Endothelial cell of umbilical vein (primary cell): ENCODE data around the gene REEP1. TPM values are rescaled to one million over a fixed set of nuclear protein-coding genes. Genes with fewer than 3 reads are reported as not detected.

Experiments used
- BruUV-seq: library from RNA; stranded (reverse); fragments of 400-500 nt; replicated peaks from 2 replicates; lab custom pipeline; 2021; lab: Mats Ljungman, UMichigan
- CTCF ChIA-PET: fragments of 300-600, 350-600 bp; sonication (Branson Sonifier 250); formaldehyde crosslinking; loops from one replicate; lab custom pipeline; 2021; ENCODE audit warnings: antibody characterized with exemption, inconsistent platforms; lab: Charles Lee
- POLR2A ChIA-PET: fragments of 300-600, 350-600 bp; sonication (Branson Sonifier 250); formaldehyde crosslinking; loops from one replicate; lab custom pipeline; 2021; ENCODE audit warnings: antibody characterized with exemption, inconsistent platforms; lab: Charles Lee
- DNase-seq: peaks from one replicate; pipeline ENCODE4 v3.0.0-alpha.2; 2011; ENCODE audit warnings: low read depth, low spot score
- FAIRE-seq: peaks from 2 replicates; lab custom pipeline; 2011; peaks lifted over from hg19 to GRCh38; lab: Jason Lieb, UNC
- H2AFZ ChIP-seq: 2 replicates; pipeline ENCODE4 v1.6.0; 2012; ENCODE audit warnings: low read depth, low read length, control low read depth, inconsistent platforms
- H3K27ac ChIP-seq: 2 replicates; pipeline ENCODE4 v1.5.1; 2011; ENCODE audit warnings: low read depth, mild to moderate bottlenecking, control low read depth, low read length, moderate library complexity; ENCODE audit not compliant: insufficient read depth
- H3K27me3 ChIP-seq, 2 experiments: 2 replicates each; pipeline versions ENCODE4 v1.6.0 to v1.6.1; 2011; ENCODE audit warnings: low read length in 2 of 2, mixed read lengths in 1 of 2; ENCODE audit not compliant: control insufficient read depth in 2 of 2, insufficient read depth in 2 of 2
- H3K36me3 ChIP-seq, 2 experiments: 2 replicates in 1 of 2; 3 replicates in 1 of 2; pipeline ENCODE4 v1.5.1; 2011; ENCODE audit warnings: low read length in 2 of 2, mild to moderate bottlenecking in 1 of 2, moderate library complexity in 1 of 2; ENCODE audit not compliant: control insufficient read depth in 2 of 2, insufficient read depth in 2 of 2; ENCODE audit errors: extremely low read depth in 1 of 2
- H3K4me1 ChIP-seq: 3 replicates; pipeline ENCODE4 v1.5.1; 2011; ENCODE audit warnings: mild to moderate bottlenecking, low read length; ENCODE audit not compliant: control insufficient read depth, insufficient read depth; ENCODE audit errors: extremely low read depth
- H3K4me2 ChIP-seq: 2 replicates; pipeline ENCODE4 v1.6.1; 2011; ENCODE audit warnings: low read length, control low read depth, mixed read lengths; ENCODE audit not compliant: insufficient read depth
- H3K4me3 ChIP-seq, 3 experiments: fragments of 200-600 bp in 1 of 3; sonication (generic), shearing (Covaris generic) in 1 of 3; replicated peaks in 1 of 3; 2 replicates each; pipeline ENCODE4 v1.5.1; 2011 to 2016; ENCODE audit warnings: control low read depth in 3 of 3, low read length in 3 of 3, mild to moderate bottlenecking in 2 of 3, inconsistent platforms in 1 of 3, low read depth in 1 of 3, moderate library complexity in 1 of 3; ENCODE audit not compliant: insufficient read depth in 1 of 3
- H3K79me2 ChIP-seq: 2 replicates; pipeline ENCODE4 v1.6.0; 2012; ENCODE audit warnings: low read length, inconsistent platforms; ENCODE audit not compliant: control insufficient read depth, insufficient read depth
- H3K9ac ChIP-seq: replicated peaks from 2 replicates; pipeline ENCODE3; 2011; ENCODE audit warnings: low read length, control low read depth; ENCODE audit not compliant: insufficient read depth; ENCODE audit errors: extremely low read depth
- H3K9me1 ChIP-seq: replicated peaks from 3 replicates; pipeline ENCODE4 v1.6.0; 2011; ENCODE audit warnings: mild to moderate bottlenecking, low read length; ENCODE audit not compliant: control insufficient read depth, insufficient read depth; ENCODE audit errors: extremely low read depth
- H3K9me3 ChIP-seq: replicated peaks from 2 replicates; pipeline ENCODE4 v1.5.1; 2012; ENCODE audit warnings: low read length, inconsistent platforms; ENCODE audit not compliant: control insufficient read depth, insufficient read depth
- H4K20me1 ChIP-seq: replicated peaks from 2 replicates; pipeline ENCODE3; 2011; ENCODE audit warnings: mild to moderate bottlenecking, low read length; ENCODE audit not compliant: control insufficient read depth, insufficient read depth; ENCODE audit errors: extremely low read depth
- EZH2 ChIP-seq: IDR thresholded peaks from 2 replicates; pipeline ENCODE4 v1.6.1; 2012; ENCODE audit warnings: borderline replicate concordance, low read depth, mild to moderate bottlenecking, moderate library complexity, low read length, inconsistent platforms; ENCODE audit not compliant: severe bottlenecking
- FOS ChIP-seq: IDR thresholded peaks from 2 replicates; pipeline ENCODE4 v1.6.1; 2011; ENCODE audit warnings: mild to moderate bottlenecking, low read length, moderate library complexity, borderline replicate concordance; ENCODE audit not compliant: insufficient read depth
- GATA2 ChIP-seq: IDR thresholded peaks from 2 replicates; pipeline ENCODE4 v1.7.0; 2011; ENCODE audit warnings: low read depth, mild to moderate bottlenecking, moderate library complexity, mixed read lengths, low read length; ENCODE audit not compliant: insufficient read length, insufficient read depth
- JUN ChIP-seq: IDR thresholded peaks from 2 replicates; pipeline ENCODE4 v1.6.1; 2011; ENCODE audit warnings: borderline replicate concordance, low read depth; ENCODE audit not compliant: insufficient read length, insufficient read depth
- MYC ChIP-seq: IDR thresholded peaks from one replicate; pipeline ENCODE4 v1.6.1; 2011; ENCODE audit warnings: mild to moderate bottlenecking, low read depth, low read length
- POLR2A ChIP-seq: IDR thresholded peaks from 2 replicates; pipeline ENCODE4 v1.6.1; 2012; ENCODE audit warnings: low read depth, mild to moderate bottlenecking, control low read depth, low read length
- POLR2AphosphoS5 ChIP-seq: IDR thresholded peaks from 2 replicates; pipeline ENCODE4 v1.6.1; 2012; ENCODE audit warnings: low read depth, mild to moderate bottlenecking, control low read depth, low read length, moderate library complexity; ENCODE audit not compliant: insufficient read depth
- dilution Hi-C: fragments of 300-500 bp; cut with MboI; formaldehyde crosslinking; loops from one replicate; pipeline ENCODE4 v1.15.0; 2019; ENCODE audit warnings: low sequenced_read_pairs; ENCODE audit not compliant: extremely low pct_ligation_motif_present
- intact Hi-C: fragments of 100-400 bp; cut with micrococcal nuclease; formaldehyde crosslinking; loops from one replicate; pipeline ENCODE4 v1.10.0; 2022
- polyA plus RNA-seq, 4 experiments: library from polyadenylated mRNA; depleted of rRNA in 3 of 4; stranded (reverse) in 3 of 4; unstranded in 1 of 4; fragments of >200 nt; gene quantifications; 2 replicates each; pipeline versions ENCODE4 v1.2.1 to v1.2.3, GENCODE V29; 2011 to 2012; ENCODE audit warnings: missing spikeins in 1 of 4
- total RNA-seq: library from RNA; stranded (reverse); gene quantifications from 2 replicates; pipeline ENCODE4 v1.2.3, GENCODE V29; 2021
- TF ChIP-seq, protein P1 (sequence below), 2 donors: IDR thresholded peaks; 1 replicate in 1 of 2; 2 replicates in 1 of 2; pipeline ENCODE4 v1.5.1; 2011; ENCODE audit warnings: low read length in 2 of 2, mild to moderate bottlenecking in 2 of 2, moderate library complexity in 2 of 2, control low read depth in 1 of 2, inconsistent platforms in 1 of 2, low read depth in 1 of 2; ENCODE audit not compliant: insufficient read depth in 1 of 2; ENCODE audit errors: extremely low read depth in 1 of 2
- TF ChIP-seq, protein P2 (sequence below): IDR thresholded peaks from 2 replicates; pipeline ENCODE4 v1.6.1; 2011; ENCODE audit not compliant: insufficient read depth, insufficient read length

REEP1 gene
- total and polyA plus RNA-seq, 2 donors (not counting 3 experiments of a cell fraction or from before 2014, with no cell fraction given) = 0.11 to 0.53 TPM

DNA sequence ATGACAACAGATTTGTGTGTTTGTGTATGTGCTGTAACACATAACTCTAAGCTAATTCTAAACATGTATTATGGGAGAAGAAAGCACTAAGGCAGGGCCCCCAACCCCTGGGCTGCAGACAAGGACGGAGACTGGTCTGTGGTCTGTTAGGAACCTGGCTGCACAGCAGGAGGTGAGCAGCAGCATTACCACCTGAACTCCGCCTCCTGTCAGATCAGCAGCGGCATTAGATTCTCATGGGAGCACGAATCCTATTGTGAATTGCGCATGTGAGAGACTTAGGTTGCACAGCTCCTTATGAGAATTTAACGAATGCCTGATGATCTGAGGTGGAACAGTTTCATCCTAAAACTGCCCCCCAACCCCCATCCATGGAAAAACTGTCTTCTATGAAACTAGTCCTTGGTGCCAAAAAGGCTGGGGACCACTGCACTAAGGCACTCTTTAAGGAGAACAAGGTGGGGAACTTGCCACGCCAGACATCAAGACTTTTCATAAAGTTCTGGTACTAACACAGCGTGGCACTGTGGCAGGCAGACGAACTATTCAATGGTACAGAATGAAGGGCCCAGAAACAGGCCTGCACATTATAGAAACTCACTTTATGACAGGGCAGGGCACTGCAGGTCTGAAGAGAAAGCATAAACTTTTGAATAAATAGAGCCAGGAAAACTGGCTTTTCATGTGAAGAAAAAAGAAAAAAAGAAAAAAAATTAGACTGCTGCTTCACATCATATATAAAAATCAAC is 14.0 kb downstream of the REEP1 start:
- no peak overlapping the region for H3K27ac ChIP-seq

More for the DNA sequence above, 14.0 kb downstream of the REEP1 start:
- BruUV-seq = no TSS peak
- TF ChIP-seq EZH2 (no peak), FOS (no peak), JUN (no peak), MYC (no peak), GATA2 (no peak), POLR2A (no peak), POLR2AphosphoS5 (no peak)
- TF ChIP-seq, protein P1, sequence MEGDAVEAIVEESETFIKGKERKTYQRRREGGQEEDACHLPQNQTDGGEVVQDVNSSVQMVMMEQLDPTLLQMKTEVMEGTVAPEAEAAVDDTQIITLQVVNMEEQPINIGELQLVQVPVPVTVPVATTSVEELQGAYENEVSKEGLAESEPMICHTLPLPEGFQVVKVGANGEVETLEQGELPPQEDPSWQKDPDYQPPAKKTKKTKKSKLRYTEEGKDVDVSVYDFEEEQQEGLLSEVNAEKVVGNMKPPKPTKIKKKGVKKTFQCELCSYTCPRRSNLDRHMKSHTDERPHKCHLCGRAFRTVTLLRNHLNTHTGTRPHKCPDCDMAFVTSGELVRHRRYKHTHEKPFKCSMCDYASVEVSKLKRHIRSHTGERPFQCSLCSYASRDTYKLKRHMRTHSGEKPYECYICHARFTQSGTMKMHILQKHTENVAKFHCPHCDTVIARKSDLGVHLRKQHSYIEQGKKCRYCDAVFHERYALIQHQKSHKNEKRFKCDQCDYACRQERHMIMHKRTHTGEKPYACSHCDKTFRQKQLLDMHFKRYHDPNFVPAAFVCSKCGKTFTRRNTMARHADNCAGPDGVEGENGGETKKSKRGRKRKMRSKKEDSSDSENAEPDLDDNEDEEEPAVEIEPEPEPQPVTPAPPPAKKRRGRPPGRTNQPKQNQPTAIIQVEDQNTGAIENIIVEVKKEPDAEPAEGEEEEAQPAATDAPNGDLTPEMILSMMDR (IDR thresholded peaks at IDR 0.05; ENCODE audit: extremely low read depth in 1 of 2, insufficient read depth in 1 of 2, low read depth in 1 of 2, low read length in 2 of 2) = no peak
- TF ChIP-seq, protein P2, sequence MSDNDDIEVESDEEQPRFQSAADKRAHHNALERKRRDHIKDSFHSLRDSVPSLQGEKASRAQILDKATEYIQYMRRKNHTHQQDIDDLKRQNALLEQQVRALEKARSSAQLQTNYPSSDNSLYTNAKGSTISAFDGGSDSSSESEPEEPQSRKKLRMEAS = no peak
- Histone ChIP-seq H3K36me3 (no peaks in the 10 kb centered on the region), H3K4me2 (no peak overlapping the region), H3K9ac (no peak overlapping the region), H3K79me2 (no peaks in the 10 kb centered on the region), H3K9me1 (no peaks in the 10 kb centered on the region), H4K20me1 (no peaks in the 10 kb centered on the region), H3K4me3 (no peak overlapping the region), H3K4me1 (no peaks in the 10 kb centered on the region), H2AFZ (no peak overlapping the region), H3K27me3 (no peaks in the 10 kb centered on the region), H3K9me3 (no peaks in the 10 kb centered on the region)
- intact Hi-C loops (no loop called here), dilution Hi-C loops (no loop called here)
- POLR2A ChIA-PET = no interaction called here
- DNase-seq = no peak
- FAIRE-seq = no peak
- CTCF ChIA-PET = no interaction called here
